Endothelial cell of umbilical vein (primary cell): Measurements from ENCODE around the gene TPO. TPM values are rescaled to one million over a fixed set of nuclear protein-coding genes. Genes with fewer than 3 reads are reported as not detected.

Experiments
- BruUV-seq: library from RNA; stranded (reverse); fragments of 400-500 nt; replicated peaks from 2 replicates; lab custom pipeline; 2021; lab: Mats Ljungman, UMichigan
- CTCF ChIA-PET: fragments of 300-600, 350-600 bp; sonication (Branson Sonifier 250); formaldehyde crosslinking; loops from one replicate; lab custom pipeline; 2021; ENCODE audit warnings: antibody characterized with exemption, inconsistent platforms; lab: Charles Lee
- POLR2A ChIA-PET: fragments of 300-600, 350-600 bp; sonication (Branson Sonifier 250); formaldehyde crosslinking; loops from one replicate; lab custom pipeline; 2021; ENCODE audit warnings: antibody characterized with exemption, inconsistent platforms; lab: Charles Lee
- DNase-seq: peaks from one replicate; pipeline ENCODE4 v3.0.0-alpha.2; 2011; ENCODE audit warnings: low read depth, low spot score
- FAIRE-seq: peaks from 2 replicates; lab custom pipeline; 2011; peaks lifted over from hg19 to GRCh38; lab: Jason Lieb, UNC
- H2AFZ ChIP-seq: 2 replicates; pipeline ENCODE4 v1.6.0; 2012; ENCODE audit warnings: low read depth, low read length, control low read depth, inconsistent platforms
- H3K27ac ChIP-seq: 2 replicates; pipeline ENCODE4 v1.5.1; 2011; ENCODE audit warnings: low read depth, mild to moderate bottlenecking, control low read depth, low read length, moderate library complexity; ENCODE audit not compliant: insufficient read depth
- H3K27me3 ChIP-seq, 2 experiments: 2 replicates each; pipeline versions ENCODE4 v1.6.0 to v1.6.1; 2011; ENCODE audit warnings: low read length in 2 of 2, mixed read lengths in 1 of 2; ENCODE audit not compliant: control insufficient read depth in 2 of 2, insufficient read depth in 2 of 2
- H3K36me3 ChIP-seq, 2 experiments: 2 replicates in 1 of 2; 3 replicates in 1 of 2; pipeline ENCODE4 v1.5.1; 2011; ENCODE audit warnings: low read length in 2 of 2, mild to moderate bottlenecking in 1 of 2, moderate library complexity in 1 of 2; ENCODE audit not compliant: control insufficient read depth in 2 of 2, insufficient read depth in 2 of 2; ENCODE audit errors: extremely low read depth in 1 of 2
- H3K4me1 ChIP-seq: 3 replicates; pipeline ENCODE4 v1.5.1; 2011; ENCODE audit warnings: mild to moderate bottlenecking, low read length; ENCODE audit not compliant: control insufficient read depth, insufficient read depth; ENCODE audit errors: extremely low read depth
- H3K4me2 ChIP-seq: 2 replicates; pipeline ENCODE4 v1.6.1; 2011; ENCODE audit warnings: low read length, control low read depth, mixed read lengths; ENCODE audit not compliant: insufficient read depth
- H3K4me3 ChIP-seq, 3 experiments: fragments of 200-600 bp in 1 of 3; sonication (generic), shearing (Covaris generic) in 1 of 3; replicated peaks in 1 of 3; 2 replicates each; pipeline ENCODE4 v1.5.1; 2011 to 2016; ENCODE audit warnings: control low read depth in 3 of 3, low read length in 3 of 3, mild to moderate bottlenecking in 2 of 3, inconsistent platforms in 1 of 3, low read depth in 1 of 3, moderate library complexity in 1 of 3; ENCODE audit not compliant: insufficient read depth in 1 of 3
- H3K79me2 ChIP-seq: 2 replicates; pipeline ENCODE4 v1.6.0; 2012; ENCODE audit warnings: low read length, inconsistent platforms; ENCODE audit not compliant: control insufficient read depth, insufficient read depth
- H3K9ac ChIP-seq: replicated peaks from 2 replicates; pipeline ENCODE3; 2011; ENCODE audit warnings: low read length, control low read depth; ENCODE audit not compliant: insufficient read depth; ENCODE audit errors: extremely low read depth
- H3K9me1 ChIP-seq: replicated peaks from 3 replicates; pipeline ENCODE4 v1.6.0; 2011; ENCODE audit warnings: mild to moderate bottlenecking, low read length; ENCODE audit not compliant: control insufficient read depth, insufficient read depth; ENCODE audit errors: extremely low read depth
- H3K9me3 ChIP-seq: replicated peaks from 2 replicates; pipeline ENCODE4 v1.5.1; 2012; ENCODE audit warnings: low read length, inconsistent platforms; ENCODE audit not compliant: control insufficient read depth, insufficient read depth
- H4K20me1 ChIP-seq: replicated peaks from 2 replicates; pipeline ENCODE3; 2011; ENCODE audit warnings: mild to moderate bottlenecking, low read length; ENCODE audit not compliant: control insufficient read depth, insufficient read depth; ENCODE audit errors: extremely low read depth
- FOS ChIP-seq: IDR thresholded peaks from 2 replicates; pipeline ENCODE4 v1.6.1; 2011; ENCODE audit warnings: mild to moderate bottlenecking, low read length, moderate library complexity, borderline replicate concordance; ENCODE audit not compliant: insufficient read depth
- GATA2 ChIP-seq: IDR thresholded peaks from 2 replicates; pipeline ENCODE4 v1.7.0; 2011; ENCODE audit warnings: low read depth, mild to moderate bottlenecking, moderate library complexity, mixed read lengths, low read length; ENCODE audit not compliant: insufficient read length, insufficient read depth
- MYC ChIP-seq: IDR thresholded peaks from one replicate; pipeline ENCODE4 v1.6.1; 2011; ENCODE audit warnings: mild to moderate bottlenecking, low read depth, low read length
- POLR2A ChIP-seq: IDR thresholded peaks from 2 replicates; pipeline ENCODE4 v1.6.1; 2012; ENCODE audit warnings: low read depth, mild to moderate bottlenecking, control low read depth, low read length
- POLR2AphosphoS5 ChIP-seq: IDR thresholded peaks from 2 replicates; pipeline ENCODE4 v1.6.1; 2012; ENCODE audit warnings: low read depth, mild to moderate bottlenecking, control low read depth, low read length, moderate library complexity; ENCODE audit not compliant: insufficient read depth
- dilution Hi-C: fragments of 300-500 bp; cut with MboI; formaldehyde crosslinking; loops from one replicate; pipeline ENCODE4 v1.15.0; 2019; ENCODE audit warnings: low sequenced_read_pairs; ENCODE audit not compliant: extremely low pct_ligation_motif_present
- intact Hi-C: fragments of 100-400 bp; cut with micrococcal nuclease; formaldehyde crosslinking; loops from one replicate; pipeline ENCODE4 v1.10.0; 2022
- polyA plus RNA-seq, 4 experiments: library from polyadenylated mRNA; depleted of rRNA in 3 of 4; stranded (reverse) in 3 of 4; unstranded in 1 of 4; fragments of >200 nt; gene quantifications; 2 replicates each; pipeline versions ENCODE4 v1.2.1 to v1.2.3, GENCODE V29; 2011 to 2012; ENCODE audit warnings: missing spikeins in 1 of 4
- total RNA-seq: library from RNA; stranded (reverse); gene quantifications from 2 replicates; pipeline ENCODE4 v1.2.3, GENCODE V29; 2021
- TF ChIP-seq, protein P1 (sequence below), 2 donors: IDR thresholded peaks; 1 replicate in 1 of 2; 2 replicates in 1 of 2; pipeline ENCODE4 v1.5.1; 2011; ENCODE audit warnings: low read length in 2 of 2, mild to moderate bottlenecking in 2 of 2, moderate library complexity in 2 of 2, control low read depth in 1 of 2, inconsistent platforms in 1 of 2, low read depth in 1 of 2; ENCODE audit not compliant: insufficient read depth in 1 of 2; ENCODE audit errors: extremely low read depth in 1 of 2
- TF ChIP-seq, protein P2 (sequence below): IDR thresholded peaks from 2 replicates; pipeline ENCODE4 v1.6.1; 2011; ENCODE audit not compliant: insufficient read depth, insufficient read length

The TPO gene
- total and polyA plus RNA-seq, 2 donors (not counting 3 experiments of a cell fraction or from before 2014, with no cell fraction given): not detected

DNA sequence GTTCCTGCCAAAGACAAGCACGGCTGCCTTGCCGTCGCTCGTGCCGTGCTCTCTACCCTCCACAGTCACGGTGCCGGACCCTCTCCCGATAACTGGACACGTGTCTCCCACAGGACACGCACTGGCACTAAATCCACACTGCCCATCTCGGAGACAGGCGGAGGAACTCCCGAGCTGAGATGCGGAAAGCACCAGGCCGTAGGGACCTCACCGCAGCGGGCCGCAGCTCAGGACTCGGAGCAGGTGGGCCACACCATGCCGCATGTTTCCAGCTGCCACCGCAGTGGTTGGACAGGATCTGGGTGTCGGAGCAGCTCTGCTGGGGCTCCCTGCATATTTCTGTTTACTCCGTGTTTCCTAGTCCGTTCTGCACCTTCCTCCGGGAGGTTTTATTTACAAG lies 127.2 kb downstream of the TPO start:
- Histone ChIP-seq H3K9me3 (no peaks in the 10 kb centered on the region), H3K4me1 (no peaks in the 10 kb centered on the region), H3K27ac (no peak overlapping the region), H4K20me1 (no peaks in the 10 kb centered on the region), H3K27me3 (no peaks in the 10 kb centered on the region), H3K4me2 (no peak overlapping the region), H2AFZ (no peak overlapping the region), H3K9me1 (no peaks in the 10 kb centered on the region), H3K36me3 (no peaks in the 10 kb centered on the region), H3K9ac (no peak overlapping the region), H3K4me3 (no peak overlapping the region), H3K79me2 (no peaks in the 10 kb centered on the region)
- ChIA-PET POLR2A (no interaction called here), CTCF (interaction anchor here (2.2 kb wide), 1 partner anchor 10 kb away, joined by 17 read pairs; no protein-coding TSS in a partner anchor)
- dilution Hi-C loops: no loop called here
- no TSS peak for BruUV-seq
- DNase-seq (no peak), FAIRE-seq (no peak)
- intact Hi-C loops: no loop called here
- TF ChIP-seq GATA2 (no peak), FOS (no peak), POLR2A (no peak), POLR2AphosphoS5 (no peak), MYC (no peak)
- TF ChIP-seq, protein P1, sequence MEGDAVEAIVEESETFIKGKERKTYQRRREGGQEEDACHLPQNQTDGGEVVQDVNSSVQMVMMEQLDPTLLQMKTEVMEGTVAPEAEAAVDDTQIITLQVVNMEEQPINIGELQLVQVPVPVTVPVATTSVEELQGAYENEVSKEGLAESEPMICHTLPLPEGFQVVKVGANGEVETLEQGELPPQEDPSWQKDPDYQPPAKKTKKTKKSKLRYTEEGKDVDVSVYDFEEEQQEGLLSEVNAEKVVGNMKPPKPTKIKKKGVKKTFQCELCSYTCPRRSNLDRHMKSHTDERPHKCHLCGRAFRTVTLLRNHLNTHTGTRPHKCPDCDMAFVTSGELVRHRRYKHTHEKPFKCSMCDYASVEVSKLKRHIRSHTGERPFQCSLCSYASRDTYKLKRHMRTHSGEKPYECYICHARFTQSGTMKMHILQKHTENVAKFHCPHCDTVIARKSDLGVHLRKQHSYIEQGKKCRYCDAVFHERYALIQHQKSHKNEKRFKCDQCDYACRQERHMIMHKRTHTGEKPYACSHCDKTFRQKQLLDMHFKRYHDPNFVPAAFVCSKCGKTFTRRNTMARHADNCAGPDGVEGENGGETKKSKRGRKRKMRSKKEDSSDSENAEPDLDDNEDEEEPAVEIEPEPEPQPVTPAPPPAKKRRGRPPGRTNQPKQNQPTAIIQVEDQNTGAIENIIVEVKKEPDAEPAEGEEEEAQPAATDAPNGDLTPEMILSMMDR (IDR thresholded peaks at IDR 0.05; ENCODE audit: extremely low read depth in 1 of 2, insufficient read depth in 1 of 2, low read depth in 1 of 2, low read length in 2 of 2): no peak
- TF ChIP-seq, protein P2, sequence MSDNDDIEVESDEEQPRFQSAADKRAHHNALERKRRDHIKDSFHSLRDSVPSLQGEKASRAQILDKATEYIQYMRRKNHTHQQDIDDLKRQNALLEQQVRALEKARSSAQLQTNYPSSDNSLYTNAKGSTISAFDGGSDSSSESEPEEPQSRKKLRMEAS: no peak
